Activated CD8-positive, alpha-beta memory T cell treated with anti-CD3 and anti-CD28 coated beads, Interleukin-2, amount 50 U/mL, for 24 hours (primary cell): ENCODE data around the gene HSD17B4.
"Not testable (repeated sequence)": the region's sequence is repeated elsewhere in the genome, so short reads cannot be mapped to it uniquely, and the experiment has no call there.

Experiments used
- DNase-seq: peaks from one replicate; pipeline ENCODE4 v3.0.0-alpha.2; 2020; ENCODE audit errors: extremely low read depth

HSD17B4 gene, protein sequence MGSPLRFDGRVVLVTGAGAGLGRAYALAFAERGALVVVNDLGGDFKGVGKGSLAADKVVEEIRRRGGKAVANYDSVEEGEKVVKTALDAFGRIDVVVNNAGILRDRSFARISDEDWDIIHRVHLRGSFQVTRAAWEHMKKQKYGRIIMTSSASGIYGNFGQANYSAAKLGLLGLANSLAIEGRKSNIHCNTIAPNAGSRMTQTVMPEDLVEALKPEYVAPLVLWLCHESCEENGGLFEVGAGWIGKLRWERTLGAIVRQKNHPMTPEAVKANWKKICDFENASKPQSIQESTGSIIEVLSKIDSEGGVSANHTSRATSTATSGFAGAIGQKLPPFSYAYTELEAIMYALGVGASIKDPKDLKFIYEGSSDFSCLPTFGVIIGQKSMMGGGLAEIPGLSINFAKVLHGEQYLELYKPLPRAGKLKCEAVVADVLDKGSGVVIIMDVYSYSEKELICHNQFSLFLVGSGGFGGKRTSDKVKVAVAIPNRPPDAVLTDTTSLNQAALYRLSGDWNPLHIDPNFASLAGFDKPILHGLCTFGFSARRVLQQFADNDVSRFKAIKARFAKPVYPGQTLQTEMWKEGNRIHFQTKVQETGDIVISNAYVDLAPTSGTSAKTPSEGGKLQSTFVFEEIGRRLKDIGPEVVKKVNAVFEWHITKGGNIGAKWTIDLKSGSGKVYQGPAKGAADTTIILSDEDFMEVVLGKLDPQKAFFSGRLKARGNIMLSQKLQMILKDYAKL

DNA sequence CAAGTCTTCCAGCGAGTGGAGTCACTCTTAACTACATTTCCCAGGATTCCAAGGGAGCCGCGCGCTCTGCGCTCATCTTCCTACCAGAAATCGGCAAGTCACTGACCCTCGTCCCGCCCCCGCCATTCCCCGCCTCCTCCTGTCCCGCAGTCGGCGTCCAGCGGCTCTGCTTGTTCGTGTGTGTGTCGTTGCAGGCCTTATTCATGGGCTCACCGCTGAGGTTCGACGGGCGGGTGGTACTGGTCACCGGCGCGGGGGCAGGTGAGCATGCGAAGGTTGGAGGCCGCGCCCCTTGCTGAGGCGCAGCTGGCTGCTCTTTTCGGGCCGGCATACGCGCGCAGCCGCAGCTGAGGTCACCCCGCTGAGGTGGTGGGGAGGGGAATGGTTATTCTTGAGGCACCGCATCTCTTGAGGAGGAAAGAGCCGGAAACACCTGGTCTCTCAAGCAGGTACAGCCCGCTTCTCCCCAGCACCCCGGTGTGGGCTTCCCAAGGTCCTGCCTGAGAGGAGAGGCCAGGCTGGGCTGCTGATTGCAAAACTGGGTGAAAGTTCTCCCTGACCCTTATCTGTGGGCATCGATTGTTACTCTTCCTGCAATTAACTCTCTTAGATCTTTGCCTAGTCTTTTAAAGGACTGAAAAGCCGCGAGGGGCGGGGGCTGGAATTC is at the start of gene HSD17B4:
Gene HSD17B4, plus strand, starts transcription at position 125 of the 667 bp plus-strand sequence. Its CDS starts 79 bp downstream, at position 204.
- DNase-seq = peak; percentile 56

DNA sequence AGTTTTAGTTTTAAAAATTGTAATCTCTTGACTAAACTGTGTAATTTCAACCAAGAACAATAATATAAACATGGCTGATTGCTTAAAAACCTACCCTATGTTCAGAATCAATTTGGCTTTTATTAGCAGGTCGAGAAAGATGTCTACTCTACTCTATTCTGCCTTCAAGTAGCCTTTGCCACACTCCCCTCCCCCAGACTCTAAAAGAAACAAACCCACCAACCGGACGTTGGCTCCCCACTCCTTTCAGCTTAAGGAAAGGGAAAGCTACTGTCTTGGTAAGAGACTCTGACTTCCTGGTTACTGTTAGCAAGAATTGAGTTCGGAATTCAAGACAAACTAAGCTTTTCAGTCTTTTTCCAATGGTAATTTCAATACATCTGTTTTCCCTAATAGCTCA is 49.7 kb upstream of the HSD17B4 start:
- no peak for DNase-seq

DNA sequence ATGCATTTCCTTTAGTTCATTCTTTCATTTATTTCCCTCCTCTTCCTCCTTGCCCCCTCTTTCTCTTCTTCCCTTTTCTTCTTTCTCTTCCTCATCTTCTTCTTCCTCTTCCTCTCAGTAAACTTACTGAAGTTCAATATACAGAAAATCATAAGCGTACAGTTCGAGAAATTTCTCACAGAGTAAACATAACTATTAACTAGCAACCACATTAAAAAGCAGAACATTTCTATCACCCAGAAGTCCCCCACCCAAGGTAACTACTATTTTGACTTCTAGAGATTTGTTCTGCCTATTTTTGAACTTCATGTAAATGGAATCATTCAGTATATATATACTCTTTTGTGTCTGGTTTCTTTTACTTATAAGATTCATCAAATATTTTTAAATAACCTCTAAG is 48.3 kb upstream of the HSD17B4 start:
- no peak for DNase-seq

DNA sequence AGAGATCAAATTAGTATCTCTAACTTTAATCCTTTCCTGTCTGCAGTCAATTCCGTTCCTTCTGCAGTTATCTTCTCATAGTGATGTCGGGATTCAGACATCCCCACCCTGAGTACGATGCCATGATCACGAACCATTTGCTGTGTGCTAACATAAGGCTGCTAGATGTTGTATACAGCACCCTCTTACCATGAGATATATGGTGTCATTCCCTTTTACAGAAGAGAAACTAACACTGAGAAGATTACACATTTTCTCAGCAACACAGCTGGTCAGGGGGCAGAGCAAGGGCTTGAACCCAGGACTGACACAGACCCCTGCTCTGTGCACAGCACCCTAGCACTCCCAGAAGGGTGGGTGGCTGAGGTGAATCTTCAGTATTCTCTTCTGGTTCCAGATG is 46.9 kb upstream of the HSD17B4 start:
- DNase-seq = no peak

DNA sequence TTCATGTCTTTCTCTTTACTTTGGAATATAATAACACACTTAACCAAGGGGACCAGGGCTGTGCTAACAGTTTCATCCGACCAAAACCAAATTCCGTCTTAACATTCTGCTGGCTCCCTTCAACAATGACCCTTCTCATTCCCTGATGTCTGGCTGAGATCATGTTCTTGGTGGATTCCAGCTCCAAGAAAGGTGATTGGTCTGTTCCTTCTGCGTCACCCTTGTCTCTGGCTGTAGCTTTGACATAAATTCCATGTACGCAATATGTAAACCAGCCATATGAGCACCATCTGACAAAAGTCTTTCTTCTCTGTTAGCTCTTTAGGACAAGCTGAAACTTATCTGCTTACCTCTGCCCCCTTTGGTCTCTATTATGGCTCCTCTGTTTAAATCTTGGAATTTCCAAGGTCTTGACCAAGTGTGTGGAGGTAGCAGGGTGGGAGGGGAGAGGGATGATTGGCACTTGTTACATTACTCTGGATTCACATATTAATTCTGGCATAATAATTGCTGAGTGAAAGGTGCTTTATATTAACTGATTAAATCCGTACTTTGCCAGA is 45.7 kb upstream of the HSD17B4 start:
- DNase-seq = no peak

DNA sequence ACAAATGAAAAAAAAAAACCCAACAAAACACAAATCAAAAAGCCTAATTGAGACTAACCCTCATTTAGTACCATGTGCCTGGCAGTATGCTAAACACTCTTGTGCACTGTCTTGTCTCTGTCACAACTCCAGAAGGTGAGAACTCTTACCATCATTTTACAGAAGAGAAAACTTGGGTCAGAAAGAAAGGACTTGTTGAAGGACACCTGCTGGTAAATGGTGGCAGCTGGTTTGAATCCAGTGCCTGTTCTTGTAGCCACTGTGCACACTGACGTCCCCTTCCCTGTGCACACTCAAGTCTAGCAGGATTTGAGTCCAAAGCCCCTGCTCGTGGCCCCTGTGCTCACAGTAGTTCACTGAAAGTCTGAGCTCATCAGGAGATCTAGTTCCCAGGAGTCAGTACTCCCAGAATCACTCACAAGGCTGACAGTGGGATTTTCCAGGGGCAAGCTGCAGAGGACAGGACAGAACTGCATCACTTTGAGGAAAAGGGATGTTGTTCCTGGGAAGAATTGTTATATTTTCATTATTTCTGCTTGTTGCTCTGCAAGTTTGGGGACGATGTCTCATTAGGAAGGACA is 43.0 kb upstream of the HSD17B4 start:
- DNase-seq = no peak

DNA sequence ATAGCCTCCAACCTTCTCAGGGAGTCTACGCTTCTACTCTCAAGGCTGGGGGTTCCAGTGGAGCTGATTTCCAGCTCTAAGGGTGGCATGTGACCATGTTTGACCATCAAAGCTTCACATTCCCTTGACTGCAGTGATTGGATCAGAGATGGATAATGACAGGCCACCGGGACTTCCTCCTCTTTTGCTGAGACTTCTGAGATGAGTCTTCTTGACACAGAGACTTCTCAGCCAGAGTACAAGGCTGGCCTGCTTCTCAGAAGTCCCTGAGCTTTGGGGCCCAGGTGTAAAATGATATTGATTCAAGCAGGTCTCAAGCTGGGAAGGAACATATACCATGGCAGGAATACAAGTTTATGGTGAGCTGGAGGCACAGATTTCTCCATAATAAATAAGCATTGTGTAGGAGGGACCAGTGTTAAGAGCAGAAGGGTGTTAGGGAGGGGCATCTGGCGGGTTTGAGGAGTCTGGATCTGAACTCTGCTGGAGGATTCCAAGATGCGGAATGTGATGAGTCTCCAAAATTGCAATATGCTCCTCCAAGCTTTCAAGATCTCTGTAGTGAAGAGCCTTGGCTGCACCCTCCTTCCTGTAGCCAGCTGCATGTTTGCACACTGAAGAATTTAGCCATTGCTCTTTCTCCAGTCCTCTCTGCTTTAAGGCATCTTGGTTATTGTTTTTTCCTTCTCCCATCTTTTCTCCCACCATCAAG is 41.7 kb upstream of the HSD17B4 start:
- DNase-seq = no peak

DNA sequence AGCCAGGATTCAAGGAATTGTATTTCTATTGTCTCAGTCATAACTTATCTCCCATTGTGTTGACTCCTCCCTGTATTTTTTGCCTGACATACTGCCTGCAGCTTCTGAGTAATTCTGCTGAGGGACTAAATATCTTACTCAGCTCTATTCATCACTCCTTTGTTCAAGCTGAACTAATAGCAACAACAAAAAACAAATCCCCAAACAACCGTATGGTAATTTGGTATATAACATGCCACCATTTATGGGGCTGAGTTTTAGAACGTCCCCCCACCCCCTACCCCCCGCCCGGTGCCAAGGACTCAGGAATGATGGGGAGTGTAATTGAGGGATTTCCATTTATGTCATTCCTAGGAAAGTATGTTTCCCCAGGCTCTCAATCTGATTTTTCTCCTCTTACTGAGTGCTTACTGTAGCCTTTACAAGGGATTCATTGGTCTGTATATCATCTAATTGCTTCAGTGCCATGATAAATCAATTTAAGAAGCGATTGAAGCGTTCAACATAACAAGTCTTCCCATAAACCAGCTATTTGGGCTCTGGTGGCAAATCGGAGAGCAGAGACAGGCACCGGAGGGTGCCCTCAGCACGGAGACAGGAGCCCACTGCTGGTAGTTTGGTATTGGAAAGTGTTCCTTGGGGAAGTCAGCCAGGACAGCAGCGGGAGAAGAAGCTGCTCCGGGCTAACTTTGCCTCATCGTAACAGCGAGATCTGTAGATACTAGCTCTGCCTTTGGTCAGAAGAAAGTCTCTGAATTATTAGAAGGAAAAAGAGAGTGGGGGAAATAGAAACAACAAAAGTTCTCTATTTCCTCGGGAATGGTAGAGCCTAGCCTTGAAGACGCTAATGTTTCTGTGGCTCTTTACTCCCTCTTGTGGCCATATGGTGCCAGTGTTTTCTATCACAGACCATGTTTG is 40.7 kb upstream of the HSD17B4 start:
- DNase-seq = no peak

DNA sequence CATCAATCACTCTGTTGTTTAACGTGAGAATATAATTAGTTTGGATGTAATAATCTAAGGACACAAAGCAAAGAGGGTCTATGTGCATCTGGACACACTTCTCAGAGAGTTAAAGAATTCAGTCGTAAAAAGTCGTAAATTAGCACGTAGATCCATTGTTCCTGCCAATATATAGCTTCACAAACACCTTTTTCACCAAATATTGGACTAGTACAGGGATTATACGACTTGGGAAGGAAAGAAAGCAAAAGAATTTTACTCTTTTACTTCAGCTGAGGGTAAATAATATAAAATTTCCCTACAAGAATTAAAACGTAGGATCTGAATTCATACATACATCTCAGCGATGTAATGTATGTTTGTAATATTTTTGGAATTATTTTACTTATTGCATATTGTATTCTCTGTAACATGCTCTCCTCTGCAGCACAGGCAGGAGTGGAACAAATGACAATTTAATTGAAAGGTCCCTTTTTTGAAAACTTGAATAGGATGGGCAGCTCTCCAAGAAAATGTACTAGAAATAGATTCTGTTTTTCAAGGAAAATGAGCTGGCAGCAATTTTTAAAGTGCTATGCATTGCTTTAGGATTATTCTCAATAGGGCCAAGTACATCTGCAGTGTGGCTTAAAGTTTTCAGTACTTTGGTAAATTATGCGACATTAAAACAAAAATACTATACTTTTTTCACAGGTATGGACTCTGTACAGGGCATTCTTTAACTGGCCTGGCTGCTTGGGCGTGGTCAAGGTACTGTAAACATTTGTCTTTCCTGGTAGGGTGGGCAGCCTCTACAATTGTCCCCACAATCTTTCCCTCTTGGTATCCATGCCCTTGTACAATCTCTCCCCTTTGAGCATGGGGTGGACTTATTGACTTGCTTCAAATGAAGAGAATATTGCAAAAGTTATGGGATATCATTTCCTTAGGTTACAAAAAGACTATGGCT is 39.7 kb upstream of the HSD17B4 start:
- DNase-seq = no peak

DNA sequence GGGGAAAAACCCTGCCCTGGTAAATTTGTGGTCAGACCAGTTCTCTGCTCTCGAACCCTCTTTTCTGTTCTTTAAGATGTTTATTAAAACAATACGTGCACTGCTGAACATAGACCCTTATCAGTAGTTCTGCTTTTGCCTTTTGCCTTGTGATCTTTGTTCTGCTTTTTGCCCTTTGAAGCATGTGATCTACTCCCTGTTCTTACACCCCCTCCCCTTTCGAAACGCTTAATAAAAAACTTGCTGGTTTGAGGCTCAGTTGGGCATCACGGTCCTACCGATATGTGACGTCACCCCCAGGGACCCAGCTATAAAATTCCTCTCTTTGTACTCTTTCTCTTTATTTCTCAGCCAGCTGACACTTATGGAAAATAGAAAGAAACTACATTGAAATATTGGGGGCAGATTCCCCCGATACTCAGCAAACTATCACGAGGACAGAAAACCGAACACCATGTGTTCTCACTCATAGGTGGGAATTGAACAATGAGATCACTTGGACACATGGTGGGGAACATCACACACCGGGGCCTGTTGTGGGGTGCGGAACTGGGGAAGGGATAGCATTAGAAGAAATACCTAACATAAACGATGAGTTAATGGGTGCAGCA is 38.1 kb upstream of the HSD17B4 start:
- not testable (repeated sequence) for DNase-seq

DNA sequence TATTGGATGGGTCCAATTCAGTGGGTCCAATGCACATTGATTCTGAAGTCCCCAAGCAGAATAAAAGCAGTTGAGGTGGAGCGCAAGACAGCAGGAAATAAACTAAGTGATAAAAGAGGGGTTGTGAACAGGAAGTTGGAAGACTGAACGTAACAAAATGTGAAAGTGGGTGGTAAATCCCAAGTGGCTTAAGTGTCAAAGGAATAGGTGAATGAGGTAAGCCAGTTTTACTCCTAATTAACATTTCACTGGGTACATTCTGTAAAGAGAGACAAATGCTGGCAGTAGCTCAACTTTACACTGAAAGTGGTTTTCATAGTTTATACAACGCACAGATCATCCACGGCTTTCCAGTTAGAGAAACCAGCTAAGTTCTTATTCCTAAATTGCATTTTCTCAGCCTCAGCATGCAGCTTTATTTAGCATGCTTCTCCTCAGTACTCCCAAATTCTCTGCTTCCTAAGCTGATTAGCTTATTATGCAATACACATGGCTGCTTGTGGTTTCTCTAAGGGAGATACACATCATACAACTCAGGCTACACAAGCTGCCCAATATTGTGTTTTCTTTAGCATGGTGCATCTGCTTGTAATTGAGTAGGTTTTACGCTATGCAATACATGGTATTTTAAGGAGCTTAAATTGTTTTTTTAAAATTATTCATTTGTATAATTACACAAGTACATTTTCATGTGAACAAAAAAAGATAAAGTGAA is 34.2 kb upstream of the HSD17B4 start:
- no peak for DNase-seq

DNA sequence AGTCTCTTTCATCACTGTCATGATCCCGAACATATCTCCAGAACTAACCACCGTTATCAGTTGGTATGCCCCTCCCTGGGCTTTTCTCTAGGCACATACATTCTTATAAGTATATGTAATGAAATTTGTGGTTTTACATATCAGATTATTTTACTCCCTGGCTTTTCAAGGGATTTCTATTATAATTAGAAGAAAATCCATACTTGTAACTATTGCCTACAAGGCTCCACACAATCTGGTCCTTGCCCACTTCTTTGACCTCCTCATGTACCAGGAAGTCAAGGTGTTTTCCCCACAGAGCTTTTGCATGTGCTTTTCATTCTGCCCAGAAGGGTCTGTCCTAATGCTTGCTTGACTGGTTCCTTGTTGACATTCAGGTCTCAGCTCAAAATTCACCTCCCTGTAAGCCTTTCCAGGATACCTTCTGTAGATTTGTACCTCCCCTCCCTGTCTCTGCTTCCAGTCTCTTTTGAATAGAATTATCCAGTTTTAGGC is 33.6 kb upstream of the HSD17B4 start:
- no peak for DNase-seq

DNA sequence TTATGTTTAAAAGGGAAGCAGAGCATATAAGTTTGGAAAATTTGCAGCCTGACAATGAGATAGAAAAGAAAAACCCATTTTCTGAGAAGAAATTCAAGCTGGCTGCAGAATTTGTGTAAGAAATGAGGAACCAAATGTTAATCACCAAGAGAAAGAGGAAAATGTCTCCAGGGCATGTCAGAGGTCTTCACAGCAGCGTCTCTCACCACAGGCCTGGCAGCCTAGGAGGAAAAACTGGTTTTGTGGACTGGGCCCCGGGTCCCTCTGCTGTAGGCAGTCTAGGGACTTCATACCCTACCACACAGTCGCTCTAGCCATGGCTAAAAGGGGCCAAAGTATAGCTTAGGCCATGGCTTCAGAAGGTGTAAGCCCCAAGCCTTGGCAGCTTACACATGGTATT is 32.1 kb upstream of the HSD17B4 start:
- no peak for DNase-seq

DNA sequence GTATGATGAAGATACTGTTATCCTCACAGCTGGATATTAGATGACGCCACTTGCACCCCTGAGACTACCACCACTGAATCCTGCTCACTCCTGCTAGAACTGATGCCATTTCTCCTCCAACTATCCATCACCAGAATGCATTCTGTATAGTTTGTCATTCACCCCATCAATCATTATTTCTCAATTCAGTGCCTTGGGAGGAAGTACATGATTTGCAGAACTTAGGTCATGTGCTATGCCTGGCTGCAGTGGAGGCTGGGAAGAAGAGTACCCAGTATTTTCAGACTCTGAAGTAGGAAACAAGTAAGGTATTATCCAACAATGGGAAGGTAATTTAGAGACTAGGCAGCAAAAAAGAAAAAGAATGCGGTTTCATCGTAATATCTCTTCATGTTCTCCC is 26.2 kb upstream of the HSD17B4 start:
- DNase-seq = no peak

DNA sequence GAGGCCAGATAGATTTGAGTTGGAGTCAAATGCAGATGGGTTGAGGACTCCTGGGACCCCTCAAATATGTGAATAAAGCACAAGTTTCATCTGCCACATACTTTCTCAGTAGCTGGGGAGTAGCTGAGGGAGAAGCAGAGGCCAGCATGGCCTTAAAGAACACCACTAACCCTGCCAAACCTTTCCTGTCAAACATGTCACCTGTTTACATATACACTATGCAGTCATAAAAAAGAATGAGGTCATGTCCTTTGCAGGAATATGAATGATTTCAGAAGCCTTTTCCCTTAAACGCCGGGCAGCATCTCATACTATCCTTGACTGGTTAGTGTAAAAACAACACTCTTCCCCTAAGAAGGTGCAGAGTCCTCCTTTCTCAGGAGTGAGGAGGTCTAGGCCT is 25.2 kb upstream of the HSD17B4 start:
- no peak for DNase-seq

DNA sequence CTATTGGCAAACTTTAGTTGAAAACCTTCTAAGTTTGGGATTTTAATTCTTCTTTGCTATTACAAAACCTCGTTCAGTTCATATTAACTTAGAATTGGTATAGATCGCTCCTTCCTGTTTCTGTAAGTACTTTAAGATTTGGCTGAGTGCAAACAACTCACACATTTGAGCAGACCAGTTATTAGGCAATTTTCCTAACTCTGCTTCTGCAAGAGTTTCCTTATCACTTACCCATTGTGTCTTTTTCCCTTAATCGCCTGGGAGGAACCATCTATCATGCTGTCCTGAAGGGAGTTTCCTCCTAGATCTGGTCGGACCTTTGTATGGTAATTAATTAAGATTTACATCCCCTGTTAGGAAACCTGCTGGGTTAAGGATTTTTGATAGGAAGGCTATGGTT is 24.7 kb upstream of the HSD17B4 start:
- DNase-seq = not testable (repeated sequence)

DNA sequence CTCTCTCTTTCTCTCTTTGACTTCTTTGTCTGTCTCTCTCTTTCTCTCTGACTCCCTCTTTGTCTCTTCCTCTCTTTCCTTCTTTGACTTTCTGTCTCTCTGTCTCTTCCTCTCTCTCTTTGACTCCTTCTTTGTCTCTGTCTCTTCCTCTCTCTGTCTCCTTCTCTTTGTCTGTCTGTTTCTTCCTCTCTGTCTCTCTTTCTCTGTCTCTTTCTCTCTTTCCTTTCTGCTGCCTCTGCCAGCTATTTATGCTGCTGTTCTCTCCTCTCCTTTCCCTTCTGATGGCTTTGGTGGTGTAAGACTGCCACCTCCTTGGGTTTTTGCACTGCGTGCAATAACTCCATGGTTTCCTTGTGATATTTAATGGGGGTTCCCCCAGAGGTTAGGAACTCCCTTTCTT is 24.1 kb upstream of the HSD17B4 start:
- DNase-seq = not testable (repeated sequence)

DNA sequence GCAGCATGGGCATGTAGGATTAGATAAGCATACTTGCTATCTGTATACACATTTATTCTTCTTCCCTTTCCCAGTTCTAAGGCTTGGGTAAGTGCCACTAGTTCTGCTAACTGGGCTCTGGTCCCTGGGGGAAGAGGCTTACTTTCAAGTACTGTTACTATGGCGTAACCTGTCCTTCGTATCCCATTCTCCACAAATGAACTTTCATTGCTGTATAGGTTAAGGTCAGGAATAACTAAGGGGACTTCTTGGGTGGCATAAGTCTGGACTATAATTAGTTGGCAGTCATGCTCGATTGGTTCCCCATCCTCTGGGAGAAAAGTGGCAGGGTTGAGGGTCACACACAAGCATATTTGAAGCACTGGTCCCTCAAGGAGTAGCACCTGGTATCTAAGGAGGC is 23.7 kb upstream of the HSD17B4 start:
- DNase-seq = not testable (repeated sequence)
